A673 (cell line): ENCODE results near the gene RXRA.

Experiments
- EZH2 ChIP-seq: fragments of 200-600 bp; sonication (generic); IDR thresholded peaks from 2 replicates; pipeline ENCODE4 v1.6.1; 2017; ENCODE audit warnings: borderline replicate concordance, low read depth, mild to moderate bottlenecking, mixed read lengths, antibody characterized with exemption, low read length; ENCODE audit not compliant: poor library complexity, severe bottlenecking
- TF ChIP-seq, protein P1 (sequence below): fragments of 300-800, 200-600 bp; sonication (generic); conservative IDR thresholded peaks from 2 replicates; pipeline ENCODE4 v1.5.1; 2017; ENCODE audit warnings: low read depth, mild to moderate bottlenecking, antibody characterized with exemption, low read length, moderate library complexity, mixed read lengths

DNA sequence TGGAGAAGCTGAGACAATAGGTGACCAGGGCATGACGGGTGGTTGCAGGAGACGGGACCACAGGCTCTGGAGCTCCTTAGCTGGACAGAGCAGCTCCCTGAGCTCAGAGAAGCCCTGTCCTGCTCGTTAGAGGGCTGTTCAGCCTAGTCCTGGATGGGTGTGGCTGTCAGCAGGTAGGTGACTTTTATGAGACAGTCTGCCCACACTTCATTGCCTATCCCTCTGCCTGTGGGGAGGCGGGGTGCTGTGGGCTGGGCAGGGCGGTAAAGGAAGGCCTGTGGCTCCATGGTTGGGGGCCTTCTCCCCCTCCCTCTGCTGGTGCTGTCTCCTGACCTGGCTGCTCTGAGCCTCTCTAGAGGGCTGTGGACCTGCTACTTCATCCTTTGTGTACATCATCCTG is 134.6 kb downstream of the RXRA start:
- TF ChIP-seq, protein P1, sequence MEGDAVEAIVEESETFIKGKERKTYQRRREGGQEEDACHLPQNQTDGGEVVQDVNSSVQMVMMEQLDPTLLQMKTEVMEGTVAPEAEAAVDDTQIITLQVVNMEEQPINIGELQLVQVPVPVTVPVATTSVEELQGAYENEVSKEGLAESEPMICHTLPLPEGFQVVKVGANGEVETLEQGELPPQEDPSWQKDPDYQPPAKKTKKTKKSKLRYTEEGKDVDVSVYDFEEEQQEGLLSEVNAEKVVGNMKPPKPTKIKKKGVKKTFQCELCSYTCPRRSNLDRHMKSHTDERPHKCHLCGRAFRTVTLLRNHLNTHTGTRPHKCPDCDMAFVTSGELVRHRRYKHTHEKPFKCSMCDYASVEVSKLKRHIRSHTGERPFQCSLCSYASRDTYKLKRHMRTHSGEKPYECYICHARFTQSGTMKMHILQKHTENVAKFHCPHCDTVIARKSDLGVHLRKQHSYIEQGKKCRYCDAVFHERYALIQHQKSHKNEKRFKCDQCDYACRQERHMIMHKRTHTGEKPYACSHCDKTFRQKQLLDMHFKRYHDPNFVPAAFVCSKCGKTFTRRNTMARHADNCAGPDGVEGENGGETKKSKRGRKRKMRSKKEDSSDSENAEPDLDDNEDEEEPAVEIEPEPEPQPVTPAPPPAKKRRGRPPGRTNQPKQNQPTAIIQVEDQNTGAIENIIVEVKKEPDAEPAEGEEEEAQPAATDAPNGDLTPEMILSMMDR = no peak
- TF ChIP-seq EZH2 = no peak
